Measurements from ENCODE around the gene MSANTD1.

DNA sequence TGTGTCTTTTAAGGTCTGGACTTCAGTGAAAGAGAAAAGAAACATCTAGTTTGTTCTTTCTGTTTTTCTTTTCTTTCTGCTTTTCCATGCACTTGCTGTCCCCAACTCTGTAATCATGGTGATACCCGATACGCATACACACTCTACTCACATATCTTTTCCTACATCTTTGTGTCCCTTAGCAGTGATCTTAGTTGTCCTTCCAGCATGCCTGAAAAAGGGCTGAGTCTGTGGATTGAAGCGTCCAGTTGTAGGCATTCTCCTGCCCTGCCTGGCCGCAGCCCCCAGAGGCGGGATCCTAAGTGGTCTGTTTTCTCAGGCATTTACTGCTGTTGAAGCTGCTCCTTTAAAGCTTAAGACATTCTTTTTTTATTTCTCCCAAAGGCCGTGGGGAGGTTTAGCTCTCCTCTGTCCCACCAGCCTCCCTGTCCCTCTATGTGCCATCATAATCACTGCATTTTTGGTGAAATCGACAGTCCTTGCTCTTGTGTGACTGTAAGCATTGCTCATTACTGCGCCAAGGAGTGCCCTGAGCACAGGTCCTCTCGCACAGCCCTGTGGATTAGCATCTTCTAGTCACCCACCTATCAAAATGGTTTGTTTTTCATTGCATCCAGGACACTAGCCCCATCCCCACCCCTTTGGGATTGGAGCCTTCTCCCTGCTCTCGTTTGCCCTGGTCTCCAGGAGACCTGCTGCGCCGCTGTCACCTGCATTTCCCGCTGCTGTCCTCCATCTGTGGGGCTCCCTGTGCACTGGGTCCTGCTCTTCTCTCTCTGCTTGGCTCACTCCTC is 48.3 kb downstream of the MSANTD1 start:
- TF ChIP-seq, protein P1, sequence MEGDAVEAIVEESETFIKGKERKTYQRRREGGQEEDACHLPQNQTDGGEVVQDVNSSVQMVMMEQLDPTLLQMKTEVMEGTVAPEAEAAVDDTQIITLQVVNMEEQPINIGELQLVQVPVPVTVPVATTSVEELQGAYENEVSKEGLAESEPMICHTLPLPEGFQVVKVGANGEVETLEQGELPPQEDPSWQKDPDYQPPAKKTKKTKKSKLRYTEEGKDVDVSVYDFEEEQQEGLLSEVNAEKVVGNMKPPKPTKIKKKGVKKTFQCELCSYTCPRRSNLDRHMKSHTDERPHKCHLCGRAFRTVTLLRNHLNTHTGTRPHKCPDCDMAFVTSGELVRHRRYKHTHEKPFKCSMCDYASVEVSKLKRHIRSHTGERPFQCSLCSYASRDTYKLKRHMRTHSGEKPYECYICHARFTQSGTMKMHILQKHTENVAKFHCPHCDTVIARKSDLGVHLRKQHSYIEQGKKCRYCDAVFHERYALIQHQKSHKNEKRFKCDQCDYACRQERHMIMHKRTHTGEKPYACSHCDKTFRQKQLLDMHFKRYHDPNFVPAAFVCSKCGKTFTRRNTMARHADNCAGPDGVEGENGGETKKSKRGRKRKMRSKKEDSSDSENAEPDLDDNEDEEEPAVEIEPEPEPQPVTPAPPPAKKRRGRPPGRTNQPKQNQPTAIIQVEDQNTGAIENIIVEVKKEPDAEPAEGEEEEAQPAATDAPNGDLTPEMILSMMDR (IDR thresholded peaks at IDR 0.05) = no peak
- TF ChIP-seq POLR2A (IDR thresholded peaks at IDR 0.05) = no peak

Measured in thyroid gland (tissue), 4 donors.